ENCODE measurements around the gene TECTB.

- TF ChIP-seq EZH2 (IDR thresholded peaks at IDR 0.05; ENCODE audit: insufficient read depth, poor library complexity, severe bottlenecking) (no peak), EZH2phosphoT487 (IDR thresholded peaks at IDR 0.05; ENCODE audit: insufficient read depth, low read depth) (no peak)
These were observed 53.5 kb downstream of the TECTB start for GRCh38 chr10:112336556-112337201.

Data from GM23248 (cell line).